Kidney (tissue), 14 donors: Measurements from ENCODE around the gene LRRC8E. TPM values are rescaled to one million over a fixed set of nuclear protein-coding genes. Genes with fewer than 3 reads are reported as not detected.

ENCODE experiments used
- DNase-seq, 5 donors: peaks; one replicate each; pipeline ENCODE4 v3.0.0-alpha.2; 2013 to 2020
- FAIRE-seq: peaks from 2 replicates; lab custom pipeline; 2012; peaks lifted over from hg19 to GRCh38; lab: Jason Lieb, UNC
- H3K27ac ChIP-seq, 2 donors: one replicate each; pipeline ENCODE4 v1.7.0; 2013; ENCODE audit warnings: low read depth in 2 of 2, low read length in 2 of 2, inconsistent platforms in 1 of 2
- H3K27me3 ChIP-seq: one replicate; pipeline ENCODE4 v1.7.1; 2013; ENCODE audit warnings: low read length, inconsistent platforms; ENCODE audit not compliant: control insufficient read depth, insufficient read depth
- H3K36me3 ChIP-seq, 3 donors: one replicate each; pipeline versions ENCODE4 v1.7.0 to v1.7.1; 2013; ENCODE audit warnings: low read length in 3 of 3, control low read depth in 1 of 3, inconsistent platforms in 1 of 3; ENCODE audit not compliant: insufficient read depth in 3 of 3, control insufficient read depth in 2 of 3
- H3K4me1 ChIP-seq, 3 donors: one replicate each; pipeline versions ENCODE4 v1.7.0 to v1.7.1; 2013; ENCODE audit warnings: low read length in 3 of 3, inconsistent platforms in 1 of 3, low read depth in 1 of 3; ENCODE audit not compliant: control insufficient read depth in 2 of 3, insufficient read depth in 2 of 3
- H3K4me3 ChIP-seq, 3 donors: one replicate each; pipeline versions ENCODE4 v1.7.0 to v1.8.1; 2013; ENCODE audit warnings: low read length in 3 of 3, control low read depth in 1 of 3, inconsistent platforms in 1 of 3
- H3K9ac ChIP-seq, 3 donors: one replicate each; pipeline versions ENCODE4 v1.7.0 to v1.7.1; 2013; ENCODE audit warnings: low read length in 3 of 3, control low read depth in 1 of 3, inconsistent platforms in 1 of 3
- H3K9me3 ChIP-seq, 3 donors: one replicate each; pipeline versions ENCODE4 v1.7.0 to v1.7.1; 2013; ENCODE audit warnings: low read length in 3 of 3, control low read depth in 1 of 3, inconsistent platforms in 1 of 3; ENCODE audit not compliant: control insufficient read depth in 2 of 3, insufficient read depth in 1 of 3
- intact Hi-C: fragments of 100-400 bp; cut with DNase I; formaldehyde crosslinking; loops from one replicate; pipeline ENCODE4 v1.11.1; 2022
- polyA plus RNA-seq: library from polyadenylated mRNA; stranded (reverse); fragments of 350-450 nt; fragmentation: Illumina TruSeq; extraction: RNeasy Lipid Tissue Mini Kit (QIAGEN cat#74804); gene quantifications from one replicate; pipeline ENCODE4 v1.2.3, GENCODE V29; 2014; ENCODE audit warnings: low read depth, low replicate concordance; ENCODE audit not compliant: insufficient read depth
- total RNA-seq: library from RNA; stranded (reverse); fragmentation: NEBNext Ultra II Directional; extraction: Animal tissue kit (Norgen Biotek cat#: 25700); gene quantifications from one replicate; pipeline ENCODE4 v1.2.1, GENCODE V29; 2021
- TF ChIP-seq, protein P1 (sequence below): IDR thresholded peaks from 3 replicates; pipeline ENCODE4 v1.5.1; 2012; ENCODE audit warnings: mild to moderate bottlenecking, moderate library complexity, borderline replicate concordance; ENCODE audit not compliant: insufficient read depth; ENCODE audit errors: extremely low read depth
- donor health status: control.
- donor health status: control.
- donor health status: control.
- donor health status: control.
- donor health status: control.
- donor health status: DM: yes; HTN: yes; CAD: no.
- donor health status: Normal renal cell carcinoma (clear cell type).

The LRRC8E gene
- total and polyA plus RNA-seq, 2 donors from 2014 or later = 2.2 to 9.1 TPM

DNA sequence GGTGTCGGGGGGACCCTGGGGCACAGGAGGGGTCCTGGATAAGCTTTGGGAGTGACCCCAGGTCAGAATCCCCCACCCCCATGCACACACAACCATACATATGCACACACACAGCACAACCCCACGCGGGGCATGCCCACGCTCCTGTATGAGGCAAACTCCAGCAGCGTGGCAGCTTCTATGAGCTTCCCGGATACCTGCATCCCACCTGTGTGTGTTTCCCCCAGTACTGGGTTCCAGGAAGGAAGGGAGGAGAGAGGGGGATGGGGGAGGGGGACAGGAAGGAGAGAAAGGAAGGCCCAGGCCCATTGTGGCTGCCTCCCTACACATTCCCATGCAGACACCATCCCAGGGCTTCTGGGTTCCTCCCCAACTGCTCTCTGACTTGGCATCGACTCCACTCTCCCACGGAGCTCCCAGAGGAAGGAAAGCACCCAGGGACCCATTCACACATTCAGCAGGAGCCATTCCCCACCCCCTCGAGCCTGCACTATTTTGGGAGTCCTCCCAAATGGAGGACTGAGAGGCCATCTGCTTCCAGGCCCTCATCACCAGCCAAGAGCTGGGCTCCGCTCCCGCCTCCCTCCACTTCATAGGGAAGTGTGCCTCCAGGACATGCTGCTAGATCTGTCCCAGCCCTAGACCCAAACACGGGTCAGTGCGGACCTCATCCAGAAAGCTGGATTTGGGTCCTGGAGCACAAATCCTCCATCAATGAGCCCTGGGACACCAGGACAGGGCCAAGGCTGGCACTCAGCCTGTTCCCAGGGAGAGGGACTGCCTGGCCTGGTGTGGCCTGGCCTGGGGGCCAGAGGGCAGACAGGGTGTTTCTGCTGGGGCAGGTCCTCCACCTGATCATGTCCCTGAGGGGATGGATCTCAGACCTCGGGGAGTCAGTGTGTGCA is 27.3 kb upstream of the LRRC8E start:
- H3K4me1 ChIP-seq = peaks cover 0 to 3% (median 0%) of the 10 kb centered on the region in 3 donors
- H3K27ac ChIP-seq = no peak overlapping the region
- no peaks in the 10 kb centered on the region for H3K9me3 ChIP-seq
- FAIRE-seq = no peak
- H3K27me3 ChIP-seq = peaks cover 3% of the 10 kb centered on the region
- H3K4me3 ChIP-seq = no peak overlapping the region
- DNase-seq = peak in 1 of 5 donors; percentile 61
- TF ChIP-seq, protein P1, sequence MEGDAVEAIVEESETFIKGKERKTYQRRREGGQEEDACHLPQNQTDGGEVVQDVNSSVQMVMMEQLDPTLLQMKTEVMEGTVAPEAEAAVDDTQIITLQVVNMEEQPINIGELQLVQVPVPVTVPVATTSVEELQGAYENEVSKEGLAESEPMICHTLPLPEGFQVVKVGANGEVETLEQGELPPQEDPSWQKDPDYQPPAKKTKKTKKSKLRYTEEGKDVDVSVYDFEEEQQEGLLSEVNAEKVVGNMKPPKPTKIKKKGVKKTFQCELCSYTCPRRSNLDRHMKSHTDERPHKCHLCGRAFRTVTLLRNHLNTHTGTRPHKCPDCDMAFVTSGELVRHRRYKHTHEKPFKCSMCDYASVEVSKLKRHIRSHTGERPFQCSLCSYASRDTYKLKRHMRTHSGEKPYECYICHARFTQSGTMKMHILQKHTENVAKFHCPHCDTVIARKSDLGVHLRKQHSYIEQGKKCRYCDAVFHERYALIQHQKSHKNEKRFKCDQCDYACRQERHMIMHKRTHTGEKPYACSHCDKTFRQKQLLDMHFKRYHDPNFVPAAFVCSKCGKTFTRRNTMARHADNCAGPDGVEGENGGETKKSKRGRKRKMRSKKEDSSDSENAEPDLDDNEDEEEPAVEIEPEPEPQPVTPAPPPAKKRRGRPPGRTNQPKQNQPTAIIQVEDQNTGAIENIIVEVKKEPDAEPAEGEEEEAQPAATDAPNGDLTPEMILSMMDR = no peak
- no peak overlapping the region for H3K9ac ChIP-seq
- H3K36me3 ChIP-seq = no peaks in the 10 kb centered on the region
- intact Hi-C loops = no loop called here

DNA sequence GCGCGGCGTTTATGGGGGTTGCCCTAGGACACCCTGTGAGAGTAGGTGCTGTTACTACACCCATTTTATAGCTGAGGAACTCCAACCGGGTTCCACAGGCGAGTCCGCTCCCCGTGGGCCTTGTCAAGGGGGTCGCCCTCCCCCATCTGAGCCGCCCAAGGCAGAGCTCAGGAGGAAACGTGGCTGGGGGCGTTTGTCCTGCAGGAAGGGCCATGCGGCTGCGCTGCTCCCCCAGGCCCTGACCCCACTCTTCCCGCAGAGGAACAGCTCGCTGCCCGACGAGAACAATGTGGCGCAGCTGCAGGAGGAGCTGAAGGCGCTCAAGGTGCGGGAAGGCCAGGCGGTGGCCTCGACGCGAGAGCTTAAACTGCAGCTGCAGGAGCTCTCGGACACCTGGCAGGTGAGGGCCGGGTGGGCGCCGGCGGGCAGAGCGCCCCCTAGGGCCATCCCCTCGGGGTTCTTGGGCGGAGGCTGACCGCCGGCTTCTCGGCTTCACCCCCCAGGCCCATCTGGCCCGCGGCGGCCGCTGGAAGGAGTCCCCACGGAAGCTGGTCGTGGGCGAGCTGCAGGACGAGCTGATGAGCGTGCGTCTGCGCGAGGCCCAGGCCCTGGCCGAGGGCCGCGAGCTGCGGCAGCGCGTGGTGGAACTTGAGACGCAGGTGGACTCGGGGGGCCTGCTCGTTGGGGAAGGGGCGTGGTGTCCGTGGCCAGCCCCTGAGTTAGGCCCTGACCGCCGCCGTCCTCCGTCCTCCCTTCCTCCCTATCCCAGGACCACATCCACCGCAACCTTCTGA is 26.5 kb upstream of the LRRC8E start:
- DNase-seq (peak in 2 of 5 donors; percentile 21 to 71), FAIRE-seq (no peak)
- no peak overlapping the region for H3K4me3 ChIP-seq
- H3K27me3 ChIP-seq = peaks cover 3% of the 10 kb centered on the region
- intact Hi-C loops = no loop called here
- H3K27ac ChIP-seq = no peak overlapping the region
- peaks cover 0 to 3% (median 0%) of the 10 kb centered on the region in 3 donors for H3K4me1 ChIP-seq
- H3K36me3 ChIP-seq = no peaks in the 10 kb centered on the region
- H3K9ac ChIP-seq = no peak overlapping the region
- TF ChIP-seq, protein P1 = no peak
- H3K9me3 ChIP-seq = no peaks in the 10 kb centered on the region

DNA sequence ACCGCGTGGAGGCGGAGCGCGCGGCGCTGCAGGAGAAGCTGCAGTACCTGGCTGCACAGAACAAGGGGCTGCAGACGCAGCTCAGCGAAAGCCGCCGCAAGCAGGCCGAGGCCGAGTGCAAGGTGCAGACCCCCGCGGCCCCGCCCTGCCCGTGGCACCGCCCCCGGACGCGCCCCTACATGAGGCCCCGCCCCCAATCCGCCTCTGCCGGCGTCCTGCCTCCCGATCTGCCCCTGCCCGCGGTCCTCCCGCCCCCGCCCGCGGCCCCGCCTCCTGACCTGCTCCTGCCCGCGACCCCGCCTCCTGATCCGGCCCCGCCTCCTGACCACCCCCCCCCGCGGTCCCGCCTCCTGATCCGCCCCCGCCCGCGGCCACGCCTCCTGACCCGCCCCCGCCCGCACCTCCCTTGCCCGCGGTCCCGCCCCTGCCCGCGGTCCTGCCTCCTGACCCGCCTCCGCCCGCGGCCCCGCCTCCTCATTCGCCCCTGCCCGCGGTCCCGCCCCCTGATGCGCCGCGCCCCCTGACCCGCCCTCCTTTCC is 25.8 kb upstream of the LRRC8E start:
- DNase-seq = peak; percentile 86 to 97 (median 88)
- H3K27me3 ChIP-seq = peaks cover 3% of the 10 kb centered on the region
- peaks cover 0 to 3% (median 0%) of the 10 kb centered on the region in 3 donors for H3K4me1 ChIP-seq
- no peak overlapping the region for H3K27ac ChIP-seq
- H3K4me3 ChIP-seq = no peak overlapping the region
- no peak for FAIRE-seq
- TF ChIP-seq, protein P1 = no peak
- H3K36me3 ChIP-seq = no peaks in the 10 kb centered on the region
- no peaks in the 10 kb centered on the region for H3K9me3 ChIP-seq
- H3K9ac ChIP-seq = no peak overlapping the region
- intact Hi-C loops = no loop called here
